Fibroblast of villous mesenchyme (primary cell): ENCODE data around the gene ANKS6. TPM values are rescaled to one million over a fixed set of nuclear protein-coding genes. Genes with fewer than 3 reads are reported as not detected.
A peak's percentile ranks its signal among the peaks of the same experiment; 100 is the strongest.

Experiments
- DNase-seq: peaks from one replicate; pipeline ENCODE4 v3.0.0-alpha.2; 2010; ENCODE audit warnings: low read depth
- H3K4me3 ChIP-seq: 2 replicates; pipeline ENCODE4 v1.5.1; 2011; ENCODE audit warnings: low read depth, mild to moderate bottlenecking, low read length
- total RNA-seq: library from RNA; depleted of rRNA; stranded (reverse); fragments of >200 nt; gene quantifications from 2 replicates; pipeline ENCODE4 v1.2.3, GENCODE V29; 2012
- TF ChIP-seq, protein P1 (sequence below): IDR thresholded peaks from 2 replicates; pipeline ENCODE4 v1.5.1; 2012; ENCODE audit warnings: low read depth, mild to moderate bottlenecking, low read length; ENCODE audit not compliant: insufficient read depth

The ANKS6 gene
- total RNA-seq, 1 donor: 6.9 TPM

DNA sequence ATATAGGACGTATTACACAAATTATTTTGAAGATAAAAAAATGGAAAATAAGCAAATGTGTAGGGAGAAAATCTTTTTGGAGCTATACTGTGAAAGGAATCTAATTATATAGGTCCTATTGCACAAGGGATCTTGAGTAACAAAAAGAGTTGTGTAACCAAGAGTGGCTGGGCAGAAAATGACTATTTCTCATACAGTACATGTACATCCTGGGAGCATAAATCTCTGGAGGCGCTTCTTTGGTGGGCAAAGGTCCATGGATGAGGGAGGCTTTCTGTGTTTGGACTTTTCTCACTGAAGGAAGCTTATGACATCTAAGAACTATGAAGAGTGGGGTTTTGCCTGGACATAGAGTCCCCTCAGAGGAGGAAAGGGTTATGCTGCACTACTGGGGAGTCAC, 29.8 kb downstream of the ANKS6 start:
- TF ChIP-seq, protein P1, sequence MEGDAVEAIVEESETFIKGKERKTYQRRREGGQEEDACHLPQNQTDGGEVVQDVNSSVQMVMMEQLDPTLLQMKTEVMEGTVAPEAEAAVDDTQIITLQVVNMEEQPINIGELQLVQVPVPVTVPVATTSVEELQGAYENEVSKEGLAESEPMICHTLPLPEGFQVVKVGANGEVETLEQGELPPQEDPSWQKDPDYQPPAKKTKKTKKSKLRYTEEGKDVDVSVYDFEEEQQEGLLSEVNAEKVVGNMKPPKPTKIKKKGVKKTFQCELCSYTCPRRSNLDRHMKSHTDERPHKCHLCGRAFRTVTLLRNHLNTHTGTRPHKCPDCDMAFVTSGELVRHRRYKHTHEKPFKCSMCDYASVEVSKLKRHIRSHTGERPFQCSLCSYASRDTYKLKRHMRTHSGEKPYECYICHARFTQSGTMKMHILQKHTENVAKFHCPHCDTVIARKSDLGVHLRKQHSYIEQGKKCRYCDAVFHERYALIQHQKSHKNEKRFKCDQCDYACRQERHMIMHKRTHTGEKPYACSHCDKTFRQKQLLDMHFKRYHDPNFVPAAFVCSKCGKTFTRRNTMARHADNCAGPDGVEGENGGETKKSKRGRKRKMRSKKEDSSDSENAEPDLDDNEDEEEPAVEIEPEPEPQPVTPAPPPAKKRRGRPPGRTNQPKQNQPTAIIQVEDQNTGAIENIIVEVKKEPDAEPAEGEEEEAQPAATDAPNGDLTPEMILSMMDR: no peak
- no peak overlapping the region for H3K4me3 ChIP-seq
- DNase-seq: peak; percentile 49

DNA sequence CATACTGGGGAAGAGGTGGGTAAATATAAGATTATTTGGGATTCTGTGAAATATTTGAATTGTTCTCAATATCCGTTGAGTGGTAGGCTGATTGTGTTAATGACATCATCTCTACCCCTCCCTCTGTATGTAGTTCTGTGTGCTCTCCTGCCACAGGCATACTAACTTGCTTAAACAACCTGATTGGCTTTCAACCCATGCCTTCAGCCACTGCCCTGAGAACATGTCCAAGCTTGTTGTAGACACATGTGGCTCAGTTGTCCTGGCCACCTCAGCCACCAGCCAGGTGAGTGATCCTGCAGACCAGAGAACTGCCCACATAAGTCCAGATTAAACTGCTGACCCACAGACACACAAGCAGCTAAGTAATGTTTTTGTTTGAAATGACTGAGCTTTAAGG, 31.1 kb downstream of the ANKS6 start:
- TF ChIP-seq, protein P1: no peak
- DNase-seq: no peak
- no peak overlapping the region for H3K4me3 ChIP-seq

DNA sequence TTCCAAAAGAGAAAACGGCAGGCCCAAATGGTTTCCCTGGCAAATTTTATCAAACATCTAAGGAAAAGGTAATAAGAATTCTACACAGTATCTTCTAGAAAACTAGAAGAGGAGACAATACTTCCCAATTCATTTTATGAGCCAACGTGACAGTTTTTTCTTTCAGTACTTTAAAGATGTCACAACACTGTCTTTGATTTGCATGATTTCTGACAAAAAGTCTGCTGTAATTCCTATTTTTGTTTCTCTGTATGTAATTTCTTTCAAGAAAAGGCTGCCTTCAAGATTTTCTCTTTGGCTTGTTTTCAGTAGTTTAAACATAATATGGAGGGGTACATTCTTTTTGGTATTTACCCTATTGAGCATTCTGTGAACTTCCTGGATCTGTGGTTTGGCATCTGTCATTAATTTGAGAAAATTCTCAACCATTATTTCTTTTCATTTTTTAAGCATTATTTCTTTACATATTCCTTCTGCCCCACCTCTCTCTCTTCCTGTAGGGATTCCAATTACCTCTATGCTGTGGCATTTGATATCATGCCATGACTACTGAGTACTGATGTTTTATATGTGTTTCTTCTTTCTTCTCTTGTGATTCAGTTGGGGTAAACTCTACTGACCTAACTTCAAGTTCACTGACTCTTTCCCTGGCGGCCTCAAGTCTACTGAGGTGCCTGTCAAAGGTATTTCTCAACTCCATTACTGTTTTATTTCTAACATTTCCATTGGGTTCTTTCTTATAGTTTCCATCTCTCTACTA, 32.2 kb downstream of the ANKS6 start:
- H3K4me3 ChIP-seq: no peak overlapping the region
- DNase-seq: no peak
- TF ChIP-seq, protein P1: no peak

DNA sequence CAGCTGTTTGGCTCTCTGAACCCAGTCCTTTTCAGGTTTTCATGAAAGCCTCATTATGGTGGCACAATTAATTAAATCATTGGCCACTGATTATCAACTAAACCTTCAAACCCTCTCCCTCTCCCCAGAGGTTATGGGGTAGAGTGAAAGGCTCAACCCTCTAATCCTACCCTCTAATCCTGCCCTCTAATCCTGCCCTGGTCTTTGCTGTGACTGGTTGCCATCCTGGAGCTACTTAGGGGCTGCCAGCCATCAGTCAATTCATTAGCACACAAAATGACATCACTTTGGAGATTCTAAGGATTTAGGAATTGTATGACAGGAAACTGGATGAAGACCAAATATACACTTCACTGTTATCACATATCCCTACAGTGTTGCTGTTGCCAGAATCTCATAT, 36.1 kb downstream of the ANKS6 start:
- no peak for DNase-seq
- TF ChIP-seq, protein P1: no peak
- no peak overlapping the region for H3K4me3 ChIP-seq

DNA sequence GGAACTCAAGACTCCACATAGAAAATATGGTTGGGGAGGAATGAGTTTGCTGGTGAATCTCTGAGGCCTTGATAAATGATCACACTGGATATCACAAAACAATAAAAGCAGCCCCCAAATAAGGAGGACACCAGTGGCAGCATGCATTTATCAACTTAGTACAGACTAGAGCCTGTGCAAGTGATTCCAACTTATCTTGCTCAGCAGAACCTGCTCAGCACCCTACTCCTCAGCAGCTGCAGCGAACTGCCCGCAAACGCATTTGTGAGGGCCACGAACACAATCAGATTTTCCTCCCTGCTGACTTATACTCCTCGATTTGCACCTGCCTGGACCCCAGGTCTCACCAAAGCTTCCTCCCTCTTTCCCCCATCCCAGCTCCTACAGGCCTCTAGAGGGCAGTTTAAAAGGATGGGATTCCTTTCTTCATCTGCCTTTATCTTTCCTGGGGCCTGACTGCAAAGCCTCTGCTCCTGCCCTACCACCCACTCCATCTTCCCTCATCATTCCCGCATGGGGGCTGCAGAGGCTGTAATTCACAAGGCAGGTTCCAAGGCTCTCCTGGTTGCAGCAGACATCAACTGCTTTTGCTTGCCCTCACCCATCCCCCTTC, 41.2 kb downstream of the ANKS6 start:
- no peak overlapping the region for H3K4me3 ChIP-seq
- no peak for DNase-seq
- TF ChIP-seq, protein P1: no peak

DNA sequence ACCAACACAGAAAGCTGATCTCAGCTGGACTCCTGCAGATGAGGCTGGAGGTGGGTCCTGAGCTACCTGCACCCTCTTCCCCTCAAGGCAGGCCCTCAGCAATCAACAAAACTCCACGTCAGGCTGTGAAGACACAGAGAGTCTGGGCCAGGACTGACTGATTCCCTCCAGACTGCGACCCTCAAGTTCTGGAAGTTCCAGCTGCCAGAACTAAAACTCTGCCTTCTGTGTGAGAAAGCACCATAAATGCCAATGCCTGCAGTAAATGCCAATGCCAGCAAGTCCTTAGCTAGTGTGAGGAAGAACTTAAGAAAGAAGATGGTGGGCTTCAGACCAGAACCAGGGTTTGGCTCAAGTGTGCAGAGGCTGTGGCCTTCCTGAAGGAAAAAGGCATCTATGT, 45.1 kb downstream of the ANKS6 start:
- no peak for DNase-seq
- no peak overlapping the region for H3K4me3 ChIP-seq
- TF ChIP-seq, protein P1: no peak
